Stimulated activated CD4-positive, alpha-beta T cell treated with anti-CD3 and anti-CD28 coated beads, Interleukin-1b, Interleukin-23, amount 100 ng/mL, for 4 hours (primary cell): ENCODE results near the gene PTPN20.

Experiments
- DNase-seq, 2 donors: peaks; one replicate each; pipeline ENCODE4 v3.0.0-alpha.2; 2020; ENCODE audit warnings: low read depth in 2 of 2

The PTPN20 gene

GRCh38 chr10:47020471-47020870 lies 109.2 kb downstream of the PTPN20 start:
- no peak for DNase-seq

- no peak for DNase-seq
These were observed 110.6 kb downstream of the PTPN20 start for GRCh38 chr10:47021850-47022249.

- no peak for DNase-seq
These were observed 111.3 kb downstream of the PTPN20 start for GRCh38 chr10:47022311-47023131.

- no peak for DNase-seq
These were observed 112.2 kb downstream of the PTPN20 start for GRCh38 chr10:47023237-47024045.

GRCh38 chr10:47024046-47024322 lies 112.8 kb downstream of the PTPN20 start:
- no peak for DNase-seq

GRCh38 chr10:47024399-47025252 lies 113.4 kb downstream of the PTPN20 start:
- peak; percentile 59 for DNase-seq

GRCh38 chr10:47025253-47025539 lies 114.0 kb downstream of the PTPN20 start:
- DNase-seq = no peak

- DNase-seq = no peak
These were observed 114.5 kb downstream of the PTPN20 start for GRCh38 chr10:47025540-47026300.

GRCh38 chr10:47026301-47027107 lies 115.3 kb downstream of the PTPN20 start:
- no peak for DNase-seq

GRCh38 chr10:47027108-47027783 lies 116.0 kb downstream of the PTPN20 start:
- no peak for DNase-seq

- no peak for DNase-seq
These were observed 116.6 kb downstream of the PTPN20 start for GRCh38 chr10:47027784-47028260.

- no peak for DNase-seq
These were observed 117.2 kb downstream of the PTPN20 start for GRCh38 chr10:47028466-47028865.

GRCh38 chr10:47029181-47030009 lies 118.2 kb downstream of the PTPN20 start:
- DNase-seq = no peak

GRCh38 chr10:47030191-47030703 lies 119.0 kb downstream of the PTPN20 start:
- no peak for DNase-seq

- no peak for DNase-seq
These were observed 120.1 kb downstream of the PTPN20 start for GRCh38 chr10:47031211-47031900.

GRCh38 chr10:47031901-47032465 lies 120.8 kb downstream of the PTPN20 start:
- no peak for DNase-seq

- DNase-seq = no peak
These were observed 121.9 kb downstream of the PTPN20 start for GRCh38 chr10:47033081-47033480.
